HCT116 (cell line): ENCODE measurements around the gene GNG2. TPM values are rescaled to one million over a fixed set of nuclear protein-coding genes. Genes with fewer than 3 reads are reported as not detected.

Source experiments
- ATAC-seq: fragments of 200-7000 bp; cut with Tn5 transposase; 2 replicates; pipeline ENCODE4 v1.9.1; 2020; ENCODE audit warnings: mild to moderate bottlenecking, moderate library complexity
- BruUV-seq: library from RNA; stranded (reverse); fragments of 400-500 nt; replicated peaks from 2 replicates; lab custom pipeline; 2021; lab: Mats Ljungman, UMichigan
- CTCF ChIA-PET: fragments of 300-600 bp; sonication (Branson Sonifier 250); formaldehyde crosslinking; loops from one replicate; lab custom pipeline; 2021; ENCODE audit warnings: antibody characterized with exemption; lab: Charles Lee
- POLR2A ChIA-PET: fragments of 300-600, 350-600 bp; sonication (Branson Sonifier 250); formaldehyde crosslinking; loops from one replicate; lab custom pipeline; 2021; ENCODE audit warnings: antibody characterized with exemption; lab: Charles Lee
- RAD21 ChIA-PET, 2 experiments: fragments of 300-600 bp; sonication (Branson Sonifier 250); formaldehyde crosslinking; loops; one replicate each; lab custom pipeline; 2023; ENCODE audit warnings: low total read pairs in 2 of 2; ENCODE audit not compliant: uncharacterized antibody in 2 of 2, unreplicated experiment in 2 of 2, low non-redundant PET in 1 of 2; lab: Charles Lee
- DNase-seq: peaks from one replicate; pipeline ENCODE4 v3.0.0-alpha.2; 2010; ENCODE audit warnings: low read depth, low spot score
- H2AFZ ChIP-seq: fragments of 200-600 bp; shearing (Covaris generic), sonication (generic); 2 replicates; pipeline ENCODE4 v1.6.1; 2017; ENCODE audit warnings: low read depth, mixed run types, mixed read lengths, antibody characterized with exemption, low read length; ENCODE audit not compliant: poor library complexity, severe bottlenecking
- H3K27ac ChIP-seq: 2 replicates; pipeline ENCODE4 v1.5.1; 2012; ENCODE audit warnings: low read depth, low read length
- H3K27me3 ChIP-seq: fragments of 200-600 bp; sonication (generic); 2 replicates; pipeline ENCODE4 v1.6.1; 2016; ENCODE audit warnings: mixed run types, low read length, mixed read lengths; ENCODE audit not compliant: insufficient read depth
- H3K36me3 ChIP-seq, 2 experiments: fragments of 200-500 bp in 1 of 2; fragments of 200-600 bp in 1 of 2; sonication (Bioruptor generic) in 1 of 2; sonication (generic) in 1 of 2; 2 replicates each; pipeline versions ENCODE4 v1.5.1 to v1.6.1; 2014 to 2016; ENCODE audit warnings: low read length in 2 of 2, inconsistent platforms in 1 of 2, mixed read lengths in 1 of 2, mixed run types in 1 of 2; ENCODE audit not compliant: insufficient read depth in 2 of 2, control insufficient read depth in 1 of 2
- H3K4me1 ChIP-seq, 2 experiments: fragments of 200-600 bp in 1 of 2; sonication (generic) in 1 of 2; 2 replicates each; pipeline versions ENCODE4 v1.5.1 to v1.6.1; 2012 to 2017; ENCODE audit warnings: low read length in 2 of 2, inconsistent platforms in 1 of 2, mild to moderate bottlenecking in 1 of 2, mixed read lengths in 1 of 2, mixed run types in 1 of 2, moderate library complexity in 1 of 2; ENCODE audit not compliant: insufficient read depth in 2 of 2, control insufficient read depth in 1 of 2
- H3K4me2 ChIP-seq: fragments of 200-600 bp; sonication (generic); 2 replicates; pipeline ENCODE4 v1.6.1; 2017; ENCODE audit warnings: mixed run types, low read length, mixed read lengths
- H3K4me3 ChIP-seq, 2 experiments: fragments of 200-600 bp in 1 of 2; sonication (generic) in 1 of 2; replicated peaks in 1 of 2; 2 replicates each; pipeline ENCODE4 v1.5.1; 2011 to 2016; ENCODE audit warnings: low read length in 2 of 2, control low read depth in 1 of 2, low read depth in 1 of 2, mild to moderate bottlenecking in 1 of 2, mixed read lengths in 1 of 2, mixed run types in 1 of 2
- H3K79me2 ChIP-seq: fragments of 200-600 bp; sonication (generic); 2 replicates; pipeline ENCODE4 v1.6.1; 2017; ENCODE audit warnings: mild to moderate bottlenecking, mixed run types, low read length, moderate library complexity, mixed read lengths; ENCODE audit not compliant: insufficient read depth
- H3K9ac ChIP-seq: fragments of 200-600 bp; sonication (generic); 2 replicates; pipeline ENCODE4 v1.6.1; 2016; ENCODE audit warnings: low read length, mixed read lengths
- H3K9me2 ChIP-seq: fragments of 200-600 bp; sonication (generic), shearing (Covaris generic); 2 replicates; pipeline ENCODE4 v1.6.1; 2017; ENCODE audit warnings: mixed run types, mild to moderate bottlenecking, moderate library complexity; ENCODE audit not compliant: insufficient read depth
- H3K9me3 ChIP-seq, 2 experiments: fragments of 200-500 bp in 1 of 2; fragments of 200-600 bp in 1 of 2; sonication (Bioruptor generic) in 1 of 2; sonication (generic) in 1 of 2; 2 replicates each; pipeline ENCODE4 v1.6.1; 2014 to 2017; ENCODE audit warnings: low read length in 2 of 2, mixed read lengths in 2 of 2, inconsistent platforms in 1 of 2, low read depth in 1 of 2, mild to moderate bottlenecking in 1 of 2, mixed run types in 1 of 2, moderate library complexity in 1 of 2; ENCODE audit not compliant: control insufficient read depth in 1 of 2, insufficient read depth in 1 of 2
- H4K20me1 ChIP-seq: fragments of 200-600 bp; sonication (generic), shearing (Covaris generic); 2 replicates; pipeline ENCODE4 v1.6.1; 2017; ENCODE audit warnings: mixed run types, mild to moderate bottlenecking, moderate library complexity; ENCODE audit not compliant: insufficient read depth
- EGR1 ChIP-seq: IDR thresholded peaks from 2 replicates; pipeline ENCODE4 v1.6.1; 2012; ENCODE audit warnings: low read depth
- ELF1 ChIP-seq: IDR thresholded peaks from 2 replicates; pipeline ENCODE4 v1.6.1; 2012; ENCODE audit warnings: low read depth, borderline replicate concordance
- EZH2 ChIP-seq: fragments of 200-600 bp; sonication (generic); IDR thresholded peaks from 2 replicates; pipeline ENCODE4 v1.6.1; 2017; ENCODE audit warnings: antibody characterized with exemption, mixed run types
- EZH2phosphoT487 ChIP-seq: fragments of 200-600 bp; IDR thresholded peaks from 2 replicates; pipeline ENCODE4 v1.6.1; 2018; ENCODE audit warnings: antibody characterized with exemption, borderline replicate concordance
- JUND ChIP-seq: IDR thresholded peaks from 2 replicates; pipeline ENCODE4 v1.6.1; 2012
- POLR2AphosphoS5 ChIP-seq: IDR thresholded peaks from 2 replicates; pipeline ENCODE4 v1.6.1; 2011; ENCODE audit warnings: mild to moderate bottlenecking, low read depth, low read length, moderate library complexity
- SIN3A ChIP-seq: IDR thresholded peaks from 2 replicates; pipeline ENCODE4 v1.6.1; 2012; ENCODE audit warnings: low read depth
- SP1 ChIP-seq: IDR thresholded peaks from 2 replicates; pipeline ENCODE4 v1.6.1; 2012; ENCODE audit warnings: low read depth
- SRF ChIP-seq: IDR thresholded peaks from 2 replicates; pipeline ENCODE4 v1.6.1; 2012; ENCODE audit warnings: low read depth
- TCF7L2 ChIP-seq: IDR thresholded peaks from 2 replicates; pipeline ENCODE4 v1.7.0; 2011; ENCODE audit warnings: borderline replicate concordance, inconsistent platforms; ENCODE audit not compliant: insufficient read depth, insufficient read length; ENCODE audit errors: extremely low read depth
- YY1 ChIP-seq: IDR thresholded peaks from 2 replicates; pipeline ENCODE4 v1.6.1; 2011; ENCODE audit warnings: low read length, low read depth, moderate library complexity, mild to moderate bottlenecking; ENCODE audit not compliant: insufficient replicate concordance; ENCODE audit errors: extremely low read depth
- ZNF274 ChIP-seq: fragments of 200-500 bp; sonication (Bioruptor generic); IDR thresholded peaks from 2 replicates; pipeline ENCODE4 v1.6.1; 2014; ENCODE audit warnings: mild to moderate bottlenecking, low read depth, low read length, inconsistent platforms
- intact Hi-C: fragments of 100-400 bp; cut with micrococcal nuclease; formaldehyde crosslinking; loops from 2 replicates; pipeline ENCODE4 v1.10.0; 2022
- total RNA-seq: library from RNA; stranded (reverse); gene quantifications from one replicate; pipeline ENCODE4 v1.2.1, GENCODE V29; 2021; ENCODE audit not compliant: unreplicated experiment
- TF ChIP-seq, protein P1 (sequence below): IDR thresholded peaks from 2 replicates; pipeline ENCODE4 v1.6.1; 2011; ENCODE audit warnings: mild to moderate bottlenecking, low read length, moderate library complexity; ENCODE audit not compliant: insufficient replicate concordance; ENCODE audit errors: extremely low read depth

The GNG2 gene
- total RNA-seq, 1 experiment from 2014 or later = 0.74 TPM

DNA sequence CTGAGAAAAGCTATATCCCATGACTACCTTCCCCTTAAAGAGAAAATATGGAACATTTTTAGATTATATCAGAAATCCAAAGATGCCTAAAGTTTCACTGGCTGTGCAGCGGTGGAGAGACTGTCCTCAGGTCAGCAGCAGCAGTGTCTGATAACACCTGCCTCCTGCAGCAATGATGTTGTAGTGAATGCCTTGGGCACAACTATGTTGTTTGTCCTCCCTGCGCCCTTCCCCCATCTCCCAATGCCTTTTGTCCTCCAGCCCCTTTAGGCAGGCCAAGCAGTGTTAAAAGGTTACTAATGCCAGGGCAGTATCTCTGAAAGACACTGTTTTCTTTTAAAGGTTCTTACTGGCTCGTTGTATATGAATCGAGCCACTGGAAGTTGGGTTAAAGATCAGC, 142.1 kb downstream of the GNG2 start:
- Histone ChIP-seq H3K4me2 (no peak overlapping the region), H3K9ac (no peak overlapping the region), H3K27ac (no peak overlapping the region), H3K9me2 (no peaks in the 10 kb centered on the region), H3K27me3 (no peaks in the 10 kb centered on the region), H3K36me3 (peaks cover 50 to 68% of the 10 kb centered on the region in 2 experiments), H3K79me2 (peaks cover 22% of the 10 kb centered on the region), H2AFZ (no peak overlapping the region), H4K20me1 (no peaks in the 10 kb centered on the region), H3K4me3 (no peak overlapping the region), H3K9me3 (no peaks in the 10 kb centered on the region), H3K4me1 (no peaks in the 10 kb centered on the region)
- RAD21 ChIA-PET = no interaction called here
- no peak for ATAC-seq
- BruUV-seq = no TSS peak
- DNase-seq = no peak
- POLR2A ChIA-PET = no interaction called here
- intact Hi-C loops = no loop called here
- CTCF ChIA-PET = no interaction called here
- TF ChIP-seq JUND (no peak), EGR1 (no peak), TCF7L2 (no peak), YY1 (no peak), POLR2AphosphoS5 (no peak), ZNF274 (no peak), SRF (no peak), EZH2 (no peak), ELF1 (no peak), EZH2phosphoT487 (no peak), SP1 (no peak), SIN3A (no peak)
- TF ChIP-seq, protein P1, sequence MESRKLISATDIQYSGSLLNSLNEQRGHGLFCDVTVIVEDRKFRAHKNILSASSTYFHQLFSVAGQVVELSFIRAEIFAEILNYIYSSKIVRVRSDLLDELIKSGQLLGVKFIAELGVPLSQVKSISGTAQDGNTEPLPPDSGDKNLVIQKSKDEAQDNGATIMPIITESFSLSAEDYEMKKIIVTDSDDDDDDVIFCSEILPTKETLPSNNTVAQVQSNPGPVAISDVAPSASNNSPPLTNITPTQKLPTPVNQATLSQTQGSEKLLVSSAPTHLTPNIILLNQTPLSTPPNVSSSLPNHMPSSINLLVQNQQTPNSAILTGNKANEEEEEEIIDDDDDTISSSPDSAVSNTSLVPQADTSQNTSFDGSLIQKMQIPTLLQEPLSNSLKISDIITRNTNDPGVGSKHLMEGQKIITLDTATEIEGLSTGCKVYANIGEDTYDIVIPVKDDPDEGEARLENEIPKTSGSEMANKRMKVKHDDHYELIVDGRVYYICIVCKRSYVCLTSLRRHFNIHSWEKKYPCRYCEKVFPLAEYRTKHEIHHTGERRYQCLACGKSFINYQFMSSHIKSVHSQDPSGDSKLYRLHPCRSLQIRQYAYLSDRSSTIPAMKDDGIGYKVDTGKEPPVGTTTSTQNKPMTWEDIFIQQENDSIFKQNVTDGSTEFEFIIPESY = no peak
